Measurements from ENCODE around the gene LMTK2.

The LMTK2 gene

DNA sequence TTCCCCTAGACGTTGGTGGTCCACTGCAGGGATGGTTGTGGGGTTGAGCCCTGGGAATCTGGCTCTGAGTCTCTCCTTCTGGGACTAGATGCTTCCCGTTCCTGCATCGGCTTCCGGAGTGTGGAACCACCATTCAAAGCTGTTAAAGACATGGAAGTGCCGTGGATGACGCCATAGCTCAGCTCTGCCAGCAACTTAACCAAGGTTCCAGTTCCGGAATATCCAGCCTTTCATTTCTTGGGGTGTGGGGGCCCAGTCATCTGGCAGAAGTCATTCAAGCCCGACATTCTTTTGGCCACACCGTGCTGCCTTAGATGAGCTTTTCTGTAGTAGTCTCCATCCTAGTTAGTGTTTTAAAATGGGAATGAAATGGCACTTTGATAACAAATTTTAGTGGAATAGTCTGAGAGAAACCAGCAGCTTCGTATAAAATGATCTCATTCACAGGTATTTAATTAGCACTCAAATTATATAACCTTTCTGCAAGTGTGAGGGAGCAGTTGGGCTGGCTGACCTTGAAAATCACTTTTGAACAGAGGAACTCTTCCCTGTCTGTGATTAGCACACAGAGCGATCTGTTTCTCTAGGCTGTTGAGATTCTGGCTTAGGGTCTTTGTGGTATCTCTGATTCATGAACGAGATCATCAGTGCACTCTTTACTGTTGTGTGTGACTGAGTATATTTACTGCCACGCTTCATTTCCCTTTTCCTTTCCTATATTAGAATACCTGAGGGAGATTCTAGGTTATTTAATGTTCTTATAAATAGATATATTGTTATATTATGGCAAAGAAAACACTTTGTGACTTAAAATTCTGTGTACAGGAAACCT lies 19.9 kb downstream of the LMTK2 start:
- Histone ChIP-seq H3K9ac (ENCODE audit: low read length) (no peak overlapping the region), H3K27ac (ENCODE audit: low read depth, low read length) (no peak overlapping the region)

DNA sequence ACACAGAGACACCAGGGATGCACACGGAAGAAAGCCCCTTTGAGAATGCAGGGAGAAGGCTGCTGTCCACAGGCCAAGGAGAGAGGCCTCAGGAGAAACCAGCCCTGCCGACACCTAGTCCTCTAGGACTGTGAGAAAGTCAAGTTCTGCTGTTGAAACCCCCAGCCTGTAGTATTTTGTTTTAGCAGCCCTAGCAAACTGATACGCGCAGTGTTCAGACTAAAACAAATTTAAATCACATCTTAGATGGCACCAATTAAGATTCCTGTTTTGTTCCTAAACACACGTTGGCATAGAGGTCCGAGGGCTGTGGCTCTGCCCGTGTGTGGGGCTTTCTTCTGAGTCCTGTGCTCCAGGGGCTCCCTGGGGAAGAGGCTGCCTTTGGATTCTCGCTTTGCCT lies 21.7 kb downstream of the LMTK2 start:
- H3K9me3 ChIP-seq (ENCODE audit: low read length), result no peaks in the 10 kb centered on the region
- H3K4me1 ChIP-seq (ENCODE audit: insufficient read depth, low read length), result peaks cover 8% of the 10 kb centered on the region
- no peaks in the 10 kb centered on the region for H3K27me3 ChIP-seq (ENCODE audit: control insufficient read depth in 1 of 2, insufficient read depth in 2 of 2, low read length in 2 of 2)
- no peak overlapping the region for H3K4me3 ChIP-seq (ENCODE audit: low read depth in 1 of 2, low read length in 2 of 2)
- H3K27ac ChIP-seq (ENCODE audit: low read depth, low read length), result no peak overlapping the region
- no peaks in the 10 kb centered on the region for H3K36me3 ChIP-seq (ENCODE audit: insufficient read depth, low read length)
- no peak overlapping the region for H3K9ac ChIP-seq (ENCODE audit: low read length)

More for the DNA sequence above, 19.9 kb downstream of the LMTK2 start:
- H3K36me3 ChIP-seq (ENCODE audit: insufficient read depth, low read length), result no peaks in the 10 kb centered on the region
- no peaks in the 10 kb centered on the region for H3K27me3 ChIP-seq (ENCODE audit: control insufficient read depth in 1 of 2, insufficient read depth in 2 of 2, low read length in 2 of 2)
- H3K4me1 ChIP-seq (ENCODE audit: insufficient read depth, low read length), result peaks cover 4% of the 10 kb centered on the region
- no peak overlapping the region for H3K4me3 ChIP-seq (ENCODE audit: low read depth in 1 of 2, low read length in 2 of 2)
- no peaks in the 10 kb centered on the region for H3K9me3 ChIP-seq (ENCODE audit: low read length)

DNA sequence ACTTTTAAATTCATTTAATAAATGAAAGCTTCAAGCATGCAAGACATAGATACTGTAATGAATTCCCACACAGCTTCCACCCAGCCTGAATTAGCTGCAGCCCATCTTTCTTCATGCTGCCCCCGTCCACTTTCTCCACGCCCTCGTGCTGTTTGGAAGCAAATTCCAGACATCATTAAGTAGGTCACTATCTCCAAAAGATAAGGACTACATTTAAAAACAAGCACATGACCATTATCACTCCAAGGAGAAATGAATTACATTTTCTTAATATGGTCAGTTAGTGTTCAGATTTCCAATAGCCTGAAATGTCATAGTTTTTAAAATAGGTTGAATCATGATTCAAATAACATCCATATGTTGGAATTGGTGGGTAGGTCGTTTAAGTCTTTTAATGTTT lies 24.3 kb downstream of the LMTK2 start:
- Histone ChIP-seq H3K27me3 (ENCODE audit: control insufficient read depth in 1 of 2, insufficient read depth in 2 of 2, low read length in 2 of 2) (no peaks in the 10 kb centered on the region), H3K4me1 (ENCODE audit: insufficient read depth, low read length) (peaks cover 8% of the 10 kb centered on the region), H3K36me3 (ENCODE audit: insufficient read depth, low read length) (no peaks in the 10 kb centered on the region), H3K9me3 (ENCODE audit: low read length) (no peaks in the 10 kb centered on the region), H3K4me3 (ENCODE audit: low read depth in 1 of 2, low read length in 2 of 2) (no peak overlapping the region), H3K9ac (ENCODE audit: low read length) (no peak overlapping the region), H3K27ac (ENCODE audit: low read depth, low read length) (no peak overlapping the region)

DNA sequence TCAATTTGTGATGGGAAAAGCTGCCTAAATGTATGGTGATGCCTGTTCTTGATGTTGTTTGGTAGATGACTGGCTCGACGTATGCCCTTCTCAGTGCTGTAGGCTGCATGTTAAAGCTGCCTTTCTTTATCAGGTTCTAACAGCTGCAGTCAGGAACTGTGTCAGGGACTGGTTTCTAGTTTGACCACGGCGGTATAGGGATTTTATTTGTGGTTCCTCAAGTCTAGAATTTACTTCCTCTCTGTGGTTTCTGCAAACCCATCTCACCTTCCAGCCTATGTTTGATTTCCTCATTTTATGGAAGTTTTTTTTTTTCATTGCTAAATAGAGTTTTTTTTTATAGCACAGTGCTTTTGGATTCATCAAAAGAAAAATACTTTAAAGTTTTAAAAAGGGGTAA lies 26.5 kb downstream of the LMTK2 start:
- H3K4me1 ChIP-seq (ENCODE audit: insufficient read depth, low read length), result peaks cover 8% of the 10 kb centered on the region
- no peak overlapping the region for H3K4me3 ChIP-seq (ENCODE audit: low read depth in 1 of 2, low read length in 2 of 2)
- H3K27me3 ChIP-seq (ENCODE audit: control insufficient read depth in 1 of 2, insufficient read depth in 2 of 2, low read length in 2 of 2), result no peaks in the 10 kb centered on the region
- no peak overlapping the region for H3K9ac ChIP-seq (ENCODE audit: low read length)
- H3K36me3 ChIP-seq (ENCODE audit: insufficient read depth, low read length), result peaks cover 7% of the 10 kb centered on the region
- no peaks in the 10 kb centered on the region for H3K9me3 ChIP-seq (ENCODE audit: low read length)
- no peak overlapping the region for H3K27ac ChIP-seq (ENCODE audit: low read depth, low read length)

DNA sequence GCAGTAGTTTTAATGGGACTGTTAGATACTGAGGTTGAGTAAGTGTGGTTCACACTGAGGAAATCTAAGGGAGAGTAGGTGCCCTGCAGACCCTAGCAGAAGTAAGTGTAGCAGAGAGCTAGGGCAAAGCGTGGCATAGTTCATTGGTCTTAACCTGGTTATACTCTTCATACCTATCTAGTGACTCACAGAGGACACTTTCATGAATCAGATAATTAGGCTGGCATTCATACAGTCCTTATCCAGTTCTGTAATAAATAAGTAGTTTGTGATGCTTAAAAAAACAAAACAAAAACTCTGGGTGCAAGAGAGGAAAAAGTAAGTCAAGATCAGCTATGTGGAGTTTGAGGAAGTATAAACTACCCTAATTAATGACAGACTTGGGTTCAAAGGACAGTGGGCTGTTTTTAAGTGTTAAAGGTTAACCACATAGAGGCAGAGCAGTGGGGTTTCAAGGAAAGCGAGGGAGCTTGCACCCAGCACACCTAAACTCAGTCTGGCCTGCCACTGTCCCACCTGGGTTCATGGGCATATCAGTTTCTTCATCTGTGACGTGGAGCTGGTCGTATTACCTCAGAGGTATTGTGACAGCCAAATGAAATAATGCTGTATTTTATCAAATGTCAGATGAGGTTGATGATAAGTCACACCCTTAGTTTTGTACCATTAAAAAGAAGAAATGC lies 27.1 kb downstream of the LMTK2 start:
- H3K9ac ChIP-seq (ENCODE audit: low read length), result no peak overlapping the region
- H3K4me3 ChIP-seq (ENCODE audit: low read depth in 1 of 2, low read length in 2 of 2), result no peak overlapping the region
- no peak overlapping the region for H3K27ac ChIP-seq (ENCODE audit: low read depth, low read length)
- H3K36me3 ChIP-seq (ENCODE audit: insufficient read depth, low read length), result peaks cover 13% of the 10 kb centered on the region
- peaks cover 8% of the 10 kb centered on the region for H3K4me1 ChIP-seq (ENCODE audit: insufficient read depth, low read length)
- no peaks in the 10 kb centered on the region for H3K9me3 ChIP-seq (ENCODE audit: low read length)
- no peaks in the 10 kb centered on the region for H3K27me3 ChIP-seq (ENCODE audit: control insufficient read depth in 1 of 2, insufficient read depth in 2 of 2, low read length in 2 of 2)

DNA sequence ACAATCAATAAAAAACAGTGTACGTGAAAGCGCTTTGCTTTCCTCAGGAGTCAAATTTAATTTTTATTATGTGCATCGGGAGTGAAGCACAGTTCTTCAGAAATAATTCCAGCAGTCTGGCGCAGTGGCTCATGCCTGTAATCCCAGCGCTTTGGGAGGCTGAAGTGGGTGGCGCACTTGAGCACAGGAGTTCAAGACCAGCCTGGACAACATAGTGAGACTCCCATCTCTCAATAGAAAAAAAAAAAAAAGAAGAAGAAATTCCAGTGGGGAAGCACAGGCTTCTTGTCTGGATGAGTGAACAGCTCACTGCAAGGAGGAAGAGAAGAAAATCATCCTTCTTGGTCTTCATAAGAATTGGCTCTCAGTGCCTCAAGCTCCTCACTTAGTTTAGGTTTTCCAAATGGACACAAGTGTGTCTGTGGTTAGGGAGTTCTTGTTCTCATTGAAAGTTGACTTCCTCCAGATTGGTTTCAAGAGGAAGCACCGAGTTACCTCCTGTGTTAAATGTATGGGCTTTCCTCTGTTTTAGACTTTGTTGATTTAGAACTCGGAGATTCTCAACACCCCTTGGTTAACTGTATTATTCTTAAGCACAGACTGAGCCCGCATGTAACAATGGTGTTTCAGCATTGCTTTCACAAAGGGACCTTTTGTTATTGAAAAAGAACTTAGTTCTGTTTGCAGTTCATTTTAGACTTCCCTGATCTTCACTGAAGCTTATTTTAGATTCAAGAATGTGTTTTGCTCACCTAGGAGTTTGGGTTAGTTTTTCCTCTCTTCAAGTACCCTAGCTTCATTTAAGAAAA lies 28.0 kb downstream of the LMTK2 start:
- no peak overlapping the region for H3K27ac ChIP-seq (ENCODE audit: low read depth, low read length)
- H3K36me3 ChIP-seq (ENCODE audit: insufficient read depth, low read length), result peaks cover 16% of the 10 kb centered on the region
- H3K9ac ChIP-seq (ENCODE audit: low read length), result no peak overlapping the region
- no peaks in the 10 kb centered on the region for H3K9me3 ChIP-seq (ENCODE audit: low read length)
- peaks cover 8% of the 10 kb centered on the region for H3K4me1 ChIP-seq (ENCODE audit: insufficient read depth, low read length)
- no peak overlapping the region for H3K4me3 ChIP-seq (ENCODE audit: low read depth in 1 of 2, low read length in 2 of 2)
- H3K27me3 ChIP-seq (ENCODE audit: control insufficient read depth in 1 of 2, insufficient read depth in 2 of 2, low read length in 2 of 2), result no peaks in the 10 kb centered on the region

DNA sequence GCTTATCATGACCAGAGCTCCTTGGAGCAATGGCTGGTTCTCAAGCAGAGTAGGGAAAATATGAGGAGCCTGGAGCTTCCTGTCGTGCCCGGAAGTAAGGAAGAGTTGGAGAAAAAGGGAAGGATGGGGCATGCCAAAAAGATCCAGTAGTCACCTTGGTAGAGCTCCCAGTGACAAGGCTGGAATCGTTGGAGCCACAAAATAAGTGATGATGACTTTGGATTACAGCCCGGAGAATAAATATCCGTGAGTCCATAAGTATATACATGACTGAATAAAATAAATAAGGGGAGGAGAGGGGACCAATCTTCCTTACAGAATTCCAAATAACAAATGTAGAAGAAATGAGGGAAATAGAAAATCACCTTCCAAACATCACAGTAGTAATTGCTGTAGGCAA lies 29.3 kb downstream of the LMTK2 start:
- no peak overlapping the region for H3K27ac ChIP-seq (ENCODE audit: low read depth, low read length)
- H3K4me1 ChIP-seq (ENCODE audit: insufficient read depth, low read length), result peaks cover 8% of the 10 kb centered on the region
- H3K4me3 ChIP-seq (ENCODE audit: low read depth in 1 of 2, low read length in 2 of 2), result no peak overlapping the region

DNA sequence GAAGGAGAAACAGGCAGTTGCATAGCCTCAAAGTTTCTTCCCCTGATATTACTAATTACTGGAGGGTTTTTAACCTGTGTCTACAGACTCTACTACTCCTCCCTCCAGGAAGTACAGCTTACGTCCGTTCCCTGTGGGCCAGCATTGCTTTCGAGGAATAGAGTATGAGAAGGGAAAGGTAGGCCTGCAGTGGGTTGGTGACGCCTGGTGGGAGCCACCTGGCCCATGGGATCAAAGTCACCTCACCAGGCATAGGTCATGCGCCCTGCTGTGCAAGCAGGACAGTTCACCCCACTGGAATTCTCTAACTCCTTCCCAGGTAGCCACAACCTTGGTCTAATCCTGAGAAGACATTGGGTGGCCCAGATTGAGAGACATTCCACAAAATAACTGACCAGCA lies 29.8 kb downstream of the LMTK2 start:
- Histone ChIP-seq H3K9me3 (ENCODE audit: low read length) (no peaks in the 10 kb centered on the region), H3K27me3 (ENCODE audit: control insufficient read depth in 1 of 2, insufficient read depth in 2 of 2, low read length in 2 of 2) (no peaks in the 10 kb centered on the region), H3K4me3 (ENCODE audit: low read depth in 1 of 2, low read length in 2 of 2) (no peak overlapping the region), H3K27ac (ENCODE audit: low read depth, low read length) (no peak overlapping the region), H3K4me1 (ENCODE audit: insufficient read depth, low read length) (peaks cover 5% of the 10 kb centered on the region), H3K36me3 (ENCODE audit: insufficient read depth, low read length) (peaks cover 16% of the 10 kb centered on the region), H3K9ac (ENCODE audit: low read length) (no peak overlapping the region)

More for the DNA sequence above, 29.3 kb downstream of the LMTK2 start:
- H3K9ac ChIP-seq (ENCODE audit: low read length), result no peak overlapping the region
- peaks cover 16% of the 10 kb centered on the region for H3K36me3 ChIP-seq (ENCODE audit: insufficient read depth, low read length)
- H3K27me3 ChIP-seq (ENCODE audit: control insufficient read depth in 1 of 2, insufficient read depth in 2 of 2, low read length in 2 of 2), result no peaks in the 10 kb centered on the region
- H3K9me3 ChIP-seq (ENCODE audit: low read length), result no peaks in the 10 kb centered on the region

DNA sequence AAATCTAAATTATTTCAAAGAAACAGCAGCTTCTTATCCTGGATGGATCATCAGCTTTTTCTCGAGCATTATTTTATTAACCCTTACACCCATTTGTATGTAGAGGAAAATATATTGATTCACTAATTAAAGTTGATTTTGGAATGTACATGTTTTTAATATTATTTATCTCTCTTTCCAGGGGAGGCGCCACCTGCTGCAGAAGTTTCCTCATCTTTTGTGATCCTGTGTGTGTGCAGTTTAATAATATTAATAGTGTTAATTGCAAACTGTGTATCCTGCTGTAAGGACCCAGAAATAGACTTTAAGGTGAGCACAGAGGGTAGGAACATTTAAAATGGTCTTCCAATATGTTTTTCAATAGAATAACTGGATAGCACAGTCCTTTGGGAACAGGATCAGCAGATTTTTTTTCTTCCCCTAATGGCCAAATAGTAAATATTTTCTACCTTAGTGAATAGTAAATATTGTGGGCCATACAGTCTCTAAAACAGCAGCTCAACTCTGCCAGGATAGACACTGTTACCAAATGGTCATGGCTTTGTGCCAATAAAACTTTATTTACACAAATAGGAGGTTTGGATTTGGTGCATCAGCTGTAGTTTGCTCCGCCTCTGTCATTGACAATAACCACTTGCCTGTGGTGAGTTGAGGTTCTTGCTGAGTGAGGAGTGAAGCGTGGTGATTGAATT lies 30.6 kb downstream of the LMTK2 start:
- Histone ChIP-seq H3K9ac (ENCODE audit: low read length) (no peak overlapping the region), H3K27ac (ENCODE audit: low read depth, low read length) (no peak overlapping the region), H3K36me3 (ENCODE audit: insufficient read depth, low read length) (peaks cover 16% of the 10 kb centered on the region), H3K27me3 (ENCODE audit: control insufficient read depth in 1 of 2, insufficient read depth in 2 of 2, low read length in 2 of 2) (no peaks in the 10 kb centered on the region), H3K9me3 (ENCODE audit: low read length) (no peaks in the 10 kb centered on the region), H3K4me3 (ENCODE audit: low read depth in 1 of 2, low read length in 2 of 2) (no peak overlapping the region), H3K4me1 (ENCODE audit: insufficient read depth, low read length) (no peaks in the 10 kb centered on the region)

DNA sequence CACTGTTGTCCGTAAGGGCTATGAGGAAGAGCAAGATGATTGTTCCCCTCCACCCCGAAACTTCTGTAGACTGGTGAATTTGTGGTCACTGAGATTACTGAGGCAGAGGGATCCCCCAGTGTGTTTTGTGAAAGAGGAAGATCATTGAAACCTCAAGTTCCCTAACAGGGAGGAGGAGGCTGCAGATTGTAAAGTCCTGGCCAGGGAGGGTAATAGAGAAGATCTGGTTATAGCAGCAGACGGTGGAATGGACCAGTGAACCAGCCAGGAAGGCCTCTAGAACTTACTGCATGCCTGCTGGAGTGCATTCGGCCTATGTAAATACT lies 31.1 kb downstream of the LMTK2 start:
- no peak overlapping the region for H3K27ac ChIP-seq (ENCODE audit: low read depth, low read length)
- H3K9ac ChIP-seq (ENCODE audit: low read length), result no peak overlapping the region
- no peaks in the 10 kb centered on the region for H3K27me3 ChIP-seq (ENCODE audit: control insufficient read depth in 1 of 2, insufficient read depth in 2 of 2, low read length in 2 of 2)
- no peaks in the 10 kb centered on the region for H3K9me3 ChIP-seq (ENCODE audit: low read length)
- H3K36me3 ChIP-seq (ENCODE audit: insufficient read depth, low read length), result peaks cover 20% of the 10 kb centered on the region
- H3K4me1 ChIP-seq (ENCODE audit: insufficient read depth, low read length), result no peaks in the 10 kb centered on the region
- H3K4me3 ChIP-seq (ENCODE audit: low read depth in 1 of 2, low read length in 2 of 2), result no peak overlapping the region

DNA sequence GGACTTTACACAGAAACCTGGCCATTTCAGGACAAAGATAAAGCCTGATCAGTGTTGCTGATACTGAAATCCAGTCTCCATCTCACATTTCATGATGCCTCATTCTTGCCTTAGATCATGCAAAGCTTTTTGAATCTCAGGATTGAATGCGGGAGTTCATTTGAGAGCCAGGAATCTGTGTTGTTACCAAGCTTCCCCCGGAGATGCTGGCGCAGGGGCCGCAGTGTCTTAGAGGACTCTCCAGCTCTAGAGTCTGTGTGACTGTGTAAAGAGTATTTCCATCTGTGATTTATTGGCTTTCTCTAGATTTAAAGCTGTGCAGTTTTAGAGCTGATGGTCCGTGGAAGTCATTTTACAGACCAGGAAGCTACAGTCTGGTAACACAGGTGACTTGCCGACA lies 32.0 kb downstream of the LMTK2 start:
- Histone ChIP-seq H3K9ac (ENCODE audit: low read length) (no peak overlapping the region), H3K36me3 (ENCODE audit: insufficient read depth, low read length) (peaks cover 23% of the 10 kb centered on the region), H3K27ac (ENCODE audit: low read depth, low read length) (no peak overlapping the region), H3K9me3 (ENCODE audit: low read length) (no peaks in the 10 kb centered on the region), H3K4me1 (ENCODE audit: insufficient read depth, low read length) (no peaks in the 10 kb centered on the region), H3K4me3 (ENCODE audit: low read depth in 1 of 2, low read length in 2 of 2) (no peak overlapping the region), H3K27me3 (ENCODE audit: control insufficient read depth in 1 of 2, insufficient read depth in 2 of 2, low read length in 2 of 2) (no peaks in the 10 kb centered on the region)
